Upper lobe of left lung (tissue), 6 donors: ENCODE measurements around the gene FAM185A. TPM values are rescaled to one million over a fixed set of nuclear protein-coding genes. Genes with fewer than 3 reads are reported as not detected.
A peak's percentile ranks its signal among the peaks of the same experiment; 100 is the strongest.

Source experiments
- ATAC-seq, 2 donors: fragments of 200-7000 bp; cut with Tn5 transposase; one replicate each; pipeline ENCODE4 v1.9.1; 2022; ENCODE audit warnings: mild to moderate bottlenecking in 2 of 2, moderate library complexity in 2 of 2; ENCODE audit not compliant: low FRiP score in 2 of 2
- DNase-seq, 2 donors: peaks; one replicate each; pipeline ENCODE4 v3.0.0-alpha.2; 2019 to 2020
- H3K27ac ChIP-seq, 4 donors: fragments of 200-600 bp; sonication (generic); one replicate each; pipeline ENCODE4 v1.5.1; 2016 to 2019
- H3K27me3 ChIP-seq, 4 donors: fragments of 200-600 bp; sonication (generic); one replicate each; pipeline ENCODE4 v1.5.1; 2017 to 2019
- H3K36me3 ChIP-seq, 4 donors: fragments of 200-600 bp; sonication (generic); one replicate each; pipeline ENCODE4 v1.5.1; 2016 to 2019
- H3K4me1 ChIP-seq, 4 donors: fragments of 200-600 bp; sonication (generic); one replicate each; pipeline ENCODE4 v1.5.1; 2018 to 2019
- H3K4me3 ChIP-seq, 4 donors: fragments of 200-600 bp; sonication (generic); one replicate each; pipeline ENCODE4 v1.5.1; 2017 to 2019; ENCODE audit warnings: mild to moderate bottlenecking in 2 of 4, moderate library complexity in 1 of 4
- H3K9me3 ChIP-seq, 4 donors: fragments of 200-600 bp; sonication (generic); one replicate each; pipeline ENCODE4 v1.5.1; 2018 to 2019
- CTCF ChIP-seq, 6 experiments: fragments of 450-650 bp in 4 of 6; fragments of 200-600 bp in 2 of 6; sonication (generic) in 2 of 6; IDR thresholded peaks; one replicate each; pipeline ENCODE4 v1.5.1; 2016 to 2019; ENCODE audit warnings: antibody characterized with exemption in 6 of 6
- EP300 ChIP-seq, 4 donors: sonication (generic); formaldehyde crosslinking; IDR thresholded peaks; one replicate each; pipeline ENCODE4 v1.5.1; 2017; ENCODE audit warnings: antibody characterized with exemption in 4 of 4, control low read depth in 2 of 4
- POLR2A ChIP-seq, 4 donors: fragments of 450-650 bp; IDR thresholded peaks; one replicate each; pipeline ENCODE4 v1.5.1; 2016 to 2017; ENCODE audit warnings: antibody characterized with exemption in 4 of 4, mild to moderate bottlenecking in 2 of 4
- POLR2AphosphoS5 ChIP-seq, 2 donors: sonication (generic); formaldehyde crosslinking; IDR thresholded peaks; one replicate each; pipeline ENCODE4 v1.5.1; 2017; ENCODE audit warnings: antibody characterized with exemption in 2 of 2
- WGBS, 2 donors: methylation state at CpG; one replicate each; pipeline ENCODE4 v1.1.5; 2017 to 2018; 5-methylcytosine and 5-hydroxymethylcytosine counted together
- total RNA-seq, 6 donors: library from RNA; depleted of rRNA in 4 of 6; stranded (reverse); fragments of >200 nt in 4 of 6; gene quantifications; one replicate each; pipeline versions ENCODE4 v1.1.0 to v1.2.1, GENCODE V29; 2016 to 2021
- donor health status: DM: no; HTN: no; CAD: no; lungs with moderate emphysema.
- donor health status: DM: no; HTN: yes; CAD: no; lungs with severe emphysema.

Gene FAM185A
- total RNA-seq, 6 donors from 2014 or later, result 6.2 to 55.5 (median 13.5) TPM

GRCh38 chr7:102840404-102840803 is 91.6 kb downstream of the FAM185A start:
- Histone ChIP-seq H3K27me3 (no peaks in the 10 kb centered on the region), H3K4me1 (no peaks in the 10 kb centered on the region), H3K9me3 (no peaks in the 10 kb centered on the region), H3K27ac (no peak overlapping the region), H3K4me3 (no peak overlapping the region), H3K36me3 (no peaks in the 10 kb centered on the region)
- WGBS, 2 donors, result 91 to 94% methylated on average over 3 of the region's 3 CpGs
- no peak for TF ChIP-seq EP300 (IDR thresholded peaks at IDR 0.05)
- no peak for TF ChIP-seq CTCF (IDR thresholded peaks at IDR 0.05)
- TF ChIP-seq POLR2A (IDR thresholded peaks at IDR 0.05), result no peak
- TF ChIP-seq POLR2AphosphoS5 (IDR thresholded peaks at IDR 0.05), result no peak
- ATAC-seq (no peak), DNase-seq (no peak)

GRCh38 chr7:102841290-102841689 is 92.5 kb downstream of the FAM185A start:
- H3K27ac ChIP-seq, result no peak overlapping the region
- H3K4me1 ChIP-seq, result no peaks in the 10 kb centered on the region
- DNase-seq (no peak), ATAC-seq (no peak)
- no peaks in the 10 kb centered on the region for H3K36me3 ChIP-seq
- WGBS, 2 donors, result 73 to 81% methylated on average over 2 of the region's 2 CpGs
- TF ChIP-seq POLR2A (IDR thresholded peaks at IDR 0.05), result no peak
- no peak for TF ChIP-seq POLR2AphosphoS5 (IDR thresholded peaks at IDR 0.05)
- no peak for TF ChIP-seq CTCF (IDR thresholded peaks at IDR 0.05)
- TF ChIP-seq EP300 (IDR thresholded peaks at IDR 0.05), result no peak
- H3K9me3 ChIP-seq, result no peaks in the 10 kb centered on the region
- H3K4me3 ChIP-seq, result no peak overlapping the region
- H3K27me3 ChIP-seq, result no peaks in the 10 kb centered on the region

GRCh38 chr7:102842284-102842683 is 93.5 kb downstream of the FAM185A start:
- H3K4me3 ChIP-seq, result no peak overlapping the region
- no peak for TF ChIP-seq POLR2A (IDR thresholded peaks at IDR 0.05)
- no peak for TF ChIP-seq POLR2AphosphoS5 (IDR thresholded peaks at IDR 0.05)
- TF ChIP-seq EP300 (IDR thresholded peaks at IDR 0.05), result no peak
- no peak for TF ChIP-seq CTCF (IDR thresholded peaks at IDR 0.05)
- no peaks in the 10 kb centered on the region for H3K27me3 ChIP-seq
- no peaks in the 10 kb centered on the region for H3K36me3 ChIP-seq
- no peak overlapping the region for H3K27ac ChIP-seq
- no peaks in the 10 kb centered on the region for H3K4me1 ChIP-seq
- no peaks in the 10 kb centered on the region for H3K9me3 ChIP-seq
- DNase-seq (no peak), ATAC-seq (peak in 1 of 2 donors; percentile 64)

GRCh38 chr7:102843850-102844249 is 95.1 kb downstream of the FAM185A start:
- H3K27me3 ChIP-seq, result no peaks in the 10 kb centered on the region
- DNase-seq, result no peak
- H3K4me3 ChIP-seq, result no peak overlapping the region
- no peak for TF ChIP-seq POLR2AphosphoS5 (IDR thresholded peaks at IDR 0.05)
- no peak for TF ChIP-seq POLR2A (IDR thresholded peaks at IDR 0.05)
- TF ChIP-seq EP300 (IDR thresholded peaks at IDR 0.05), result no peak
- TF ChIP-seq CTCF (IDR thresholded peaks at IDR 0.05), result no peak
- H3K36me3 ChIP-seq, result no peaks in the 10 kb centered on the region
- no peak for ATAC-seq
- H3K4me1 ChIP-seq, result no peaks in the 10 kb centered on the region
- no peak overlapping the region for H3K27ac ChIP-seq
- WGBS, 2 donors, result 92 to 97% methylated on average over 3 of the region's 3 CpGs
- no peaks in the 10 kb centered on the region for H3K9me3 ChIP-seq

- no peaks in the 10 kb centered on the region for H3K36me3 ChIP-seq
- DNase-seq, result no peak
- no peaks in the 10 kb centered on the region for H3K4me1 ChIP-seq
- H3K9me3 ChIP-seq, result no peaks in the 10 kb centered on the region
- H3K27me3 ChIP-seq, result no peaks in the 10 kb centered on the region
- H3K4me3 ChIP-seq, result no peak overlapping the region
- no peak for TF ChIP-seq POLR2AphosphoS5 (IDR thresholded peaks at IDR 0.05)
- TF ChIP-seq EP300 (IDR thresholded peaks at IDR 0.05), result no peak
- no peak for TF ChIP-seq CTCF (IDR thresholded peaks at IDR 0.05)
- no peak for TF ChIP-seq POLR2A (IDR thresholded peaks at IDR 0.05)
- no peak overlapping the region for H3K27ac ChIP-seq
- 86 to 93% methylated on average over 2 of the region's 2 CpGs for WGBS, 2 donors
- ATAC-seq, result no peak
Observed at GRCh38 chr7:102845346-102845745, 96.5 kb downstream of the FAM185A start.
